ENCODE measurements around the gene CDC16.

Gene CDC16

DNA sequence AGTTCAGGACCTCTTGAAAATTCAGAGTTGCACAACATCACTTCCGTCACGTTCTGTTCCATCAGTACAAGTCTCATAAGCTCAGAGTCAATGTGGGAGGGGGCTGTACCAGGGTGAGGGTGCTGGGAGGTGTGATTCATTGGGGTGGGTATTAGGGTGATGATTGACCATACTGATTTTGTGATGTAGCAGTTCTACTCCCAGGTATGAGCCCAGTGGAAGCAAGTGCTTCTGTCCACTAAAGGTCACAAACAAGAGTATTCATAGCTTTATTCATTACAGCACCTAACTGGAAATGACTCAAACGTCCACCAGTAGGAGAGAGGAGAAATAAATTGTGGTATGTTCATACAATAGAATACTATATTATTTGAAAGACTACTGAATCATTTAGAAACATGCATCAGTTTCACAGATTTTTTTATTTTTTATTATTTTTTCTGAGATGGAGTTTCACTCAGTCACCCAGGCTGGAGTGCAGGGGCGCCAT is 34.6 kb downstream of the CDC16 start:
- DNase-seq = no peak
- no peaks in the 10 kb centered on the region for H3K4me1 ChIP-seq
- TF ChIP-seq, protein P1, sequence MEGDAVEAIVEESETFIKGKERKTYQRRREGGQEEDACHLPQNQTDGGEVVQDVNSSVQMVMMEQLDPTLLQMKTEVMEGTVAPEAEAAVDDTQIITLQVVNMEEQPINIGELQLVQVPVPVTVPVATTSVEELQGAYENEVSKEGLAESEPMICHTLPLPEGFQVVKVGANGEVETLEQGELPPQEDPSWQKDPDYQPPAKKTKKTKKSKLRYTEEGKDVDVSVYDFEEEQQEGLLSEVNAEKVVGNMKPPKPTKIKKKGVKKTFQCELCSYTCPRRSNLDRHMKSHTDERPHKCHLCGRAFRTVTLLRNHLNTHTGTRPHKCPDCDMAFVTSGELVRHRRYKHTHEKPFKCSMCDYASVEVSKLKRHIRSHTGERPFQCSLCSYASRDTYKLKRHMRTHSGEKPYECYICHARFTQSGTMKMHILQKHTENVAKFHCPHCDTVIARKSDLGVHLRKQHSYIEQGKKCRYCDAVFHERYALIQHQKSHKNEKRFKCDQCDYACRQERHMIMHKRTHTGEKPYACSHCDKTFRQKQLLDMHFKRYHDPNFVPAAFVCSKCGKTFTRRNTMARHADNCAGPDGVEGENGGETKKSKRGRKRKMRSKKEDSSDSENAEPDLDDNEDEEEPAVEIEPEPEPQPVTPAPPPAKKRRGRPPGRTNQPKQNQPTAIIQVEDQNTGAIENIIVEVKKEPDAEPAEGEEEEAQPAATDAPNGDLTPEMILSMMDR (IDR thresholded peaks at IDR 0.05; ENCODE audit: low read depth, low read length) = no peak
- peaks cover 71% of the 10 kb centered on the region for H3K36me3 ChIP-seq
- no peak overlapping the region for H3K4me3 ChIP-seq (ENCODE audit: low read depth, low read length)
- no peaks in the 10 kb centered on the region for H3K9me3 ChIP-seq
- no peaks in the 10 kb centered on the region for H3K27me3 ChIP-seq

DNA sequence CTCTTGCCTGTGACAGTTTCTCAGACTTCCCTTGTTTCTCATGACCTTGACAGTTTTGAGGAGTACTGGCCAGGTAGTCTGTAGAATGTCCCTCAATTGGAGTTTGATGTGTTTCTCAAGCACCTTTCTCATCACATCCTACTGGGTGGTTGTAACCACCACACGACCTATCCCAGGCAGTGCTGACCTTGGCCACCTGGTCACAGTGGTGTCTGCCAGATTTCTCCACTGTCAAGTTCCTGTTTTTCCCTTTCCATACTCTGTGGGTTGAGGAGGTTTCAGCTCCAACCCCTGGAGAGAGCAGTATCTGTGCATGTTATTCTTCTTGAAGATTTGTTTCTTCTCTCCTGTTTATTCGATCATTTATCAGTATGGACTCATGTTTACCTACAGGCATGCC is 38.3 kb downstream of the CDC16 start:
- Histone ChIP-seq H3K4me1 (no peaks in the 10 kb centered on the region), H3K4me3 (ENCODE audit: low read depth, low read length) (no peak overlapping the region), H3K9me3 (no peaks in the 10 kb centered on the region), H3K27me3 (no peaks in the 10 kb centered on the region), H3K36me3 (peaks cover 54% of the 10 kb centered on the region)
- DNase-seq = no peak
- TF ChIP-seq, protein P1 (IDR thresholded peaks at IDR 0.05; ENCODE audit: low read depth, low read length) = no peak

- TF ChIP-seq, protein P1 (IDR thresholded peaks at IDR 0.05; ENCODE audit: low read depth, low read length) = no peak
- Histone ChIP-seq H3K9me3 (no peaks in the 10 kb centered on the region), H3K4me1 (peaks cover 3% of the 10 kb centered on the region; the same call in 1 of the 2 replicates), H3K36me3 (peaks cover 34% of the 10 kb centered on the region), H3K4me3 (ENCODE audit: low read depth, low read length) (no peak overlapping the region), H3K27me3 (no peaks in the 10 kb centered on the region)
- DNase-seq = no peak
Observed at GRCh38 chr13:114275304-114275703, 40.6 kb downstream of the CDC16 start.

DNA sequence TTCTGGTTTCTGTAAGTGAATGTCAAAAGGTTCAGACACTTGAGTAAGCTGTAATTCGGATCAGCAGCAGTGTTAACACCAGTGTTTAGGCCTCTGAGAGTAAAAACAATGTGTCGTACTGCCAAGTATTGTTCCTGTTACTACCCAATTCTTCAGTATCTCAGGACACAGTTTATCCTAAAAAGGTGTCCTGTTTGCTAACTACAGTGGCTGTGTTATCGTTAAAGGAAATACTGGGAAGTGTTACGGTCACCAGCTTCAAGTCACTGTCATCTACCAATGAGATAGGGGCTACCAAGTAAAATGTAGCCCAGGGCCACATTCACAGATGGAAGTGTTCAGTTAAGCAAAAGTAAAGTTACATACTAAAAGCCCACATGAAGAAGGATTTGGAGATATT is 44.4 kb downstream of the CDC16 start:
- TF ChIP-seq, protein P1 (IDR thresholded peaks at IDR 0.05; ENCODE audit: low read depth, low read length) = no peak
- Histone ChIP-seq H3K4me3 (ENCODE audit: low read depth, low read length) (no peak overlapping the region), H3K4me1 (peaks cover 3% of the 10 kb centered on the region; the same call in 1 of the 2 replicates), H3K36me3 (peaks cover 26% of the 10 kb centered on the region), H3K9me3 (no peaks in the 10 kb centered on the region), H3K27me3 (no peaks in the 10 kb centered on the region)
- no peak for DNase-seq

DNA sequence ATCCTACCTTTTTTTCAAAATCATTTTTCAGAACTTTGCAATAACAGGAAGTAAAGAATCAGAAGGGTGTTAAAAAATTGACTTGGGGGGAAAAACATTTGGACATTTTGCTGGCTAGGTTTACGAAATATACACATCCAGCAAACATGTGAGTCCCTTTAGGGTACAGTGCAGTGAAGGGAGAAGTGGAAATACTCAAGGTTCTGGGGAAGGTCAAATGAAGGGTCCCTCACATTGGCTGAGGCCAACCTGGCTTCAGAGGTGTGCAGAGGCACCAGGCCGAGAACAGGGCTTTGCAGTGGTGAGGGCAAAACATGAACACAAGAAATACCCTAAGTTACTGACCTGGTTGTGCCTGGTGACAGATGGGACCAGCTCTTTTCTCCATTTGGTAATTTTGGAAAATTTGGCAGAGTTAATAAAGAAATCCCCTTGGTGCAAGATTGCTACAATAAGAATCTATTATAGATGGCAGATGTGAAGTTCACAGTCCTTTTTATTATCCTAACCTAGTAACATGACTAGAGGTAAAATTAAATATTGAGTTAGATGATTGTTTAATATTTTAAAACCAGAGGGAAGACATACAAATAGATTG is 45.2 kb downstream of the CDC16 start:
- H3K36me3 ChIP-seq = peaks cover 31% of the 10 kb centered on the region
- no peaks in the 10 kb centered on the region for H3K9me3 ChIP-seq
- DNase-seq = no peak
- TF ChIP-seq, protein P1 (IDR thresholded peaks at IDR 0.05; ENCODE audit: low read depth, low read length) = no peak
- no peaks in the 10 kb centered on the region for H3K27me3 ChIP-seq
- peaks cover 3% of the 10 kb centered on the region; the same call in 1 of the 2 replicates for H3K4me1 ChIP-seq
- peak overlapping the region; percentile 84 for H3K4me3 ChIP-seq (ENCODE audit: low read depth, low read length)

GRCh38 chr13:114281351-114282040 is 46.8 kb downstream of the CDC16 start, which contains the start of gene UPF3A:
UPF3A (plus strand) TSS chr13:114281601; CDS start chr13:114281640, 39 bp downstream.
- peak; percentile 91 for DNase-seq
- Histone ChIP-seq H3K4me3 (ENCODE audit: low read depth, low read length) (peak within 1 kb of the TSS; percentile 84), H3K27me3 (no peaks in the 10 kb centered on the region), H3K4me1 (peaks cover 3% of the 10 kb centered on the region; the same call in 1 of the 2 replicates), H3K9me3 (no peaks in the 10 kb centered on the region), H3K36me3 (peaks cover 37% of the 10 kb centered on the region)
- TF ChIP-seq, protein P1 (IDR thresholded peaks at IDR 0.05; ENCODE audit: low read depth, low read length) = no peak
